ENCODE measurements around the gene DDX60. TPM values are rescaled to one million over a fixed set of nuclear protein-coding genes. Genes with fewer than 3 reads are reported as not detected.

The DDX60 gene, protein sequence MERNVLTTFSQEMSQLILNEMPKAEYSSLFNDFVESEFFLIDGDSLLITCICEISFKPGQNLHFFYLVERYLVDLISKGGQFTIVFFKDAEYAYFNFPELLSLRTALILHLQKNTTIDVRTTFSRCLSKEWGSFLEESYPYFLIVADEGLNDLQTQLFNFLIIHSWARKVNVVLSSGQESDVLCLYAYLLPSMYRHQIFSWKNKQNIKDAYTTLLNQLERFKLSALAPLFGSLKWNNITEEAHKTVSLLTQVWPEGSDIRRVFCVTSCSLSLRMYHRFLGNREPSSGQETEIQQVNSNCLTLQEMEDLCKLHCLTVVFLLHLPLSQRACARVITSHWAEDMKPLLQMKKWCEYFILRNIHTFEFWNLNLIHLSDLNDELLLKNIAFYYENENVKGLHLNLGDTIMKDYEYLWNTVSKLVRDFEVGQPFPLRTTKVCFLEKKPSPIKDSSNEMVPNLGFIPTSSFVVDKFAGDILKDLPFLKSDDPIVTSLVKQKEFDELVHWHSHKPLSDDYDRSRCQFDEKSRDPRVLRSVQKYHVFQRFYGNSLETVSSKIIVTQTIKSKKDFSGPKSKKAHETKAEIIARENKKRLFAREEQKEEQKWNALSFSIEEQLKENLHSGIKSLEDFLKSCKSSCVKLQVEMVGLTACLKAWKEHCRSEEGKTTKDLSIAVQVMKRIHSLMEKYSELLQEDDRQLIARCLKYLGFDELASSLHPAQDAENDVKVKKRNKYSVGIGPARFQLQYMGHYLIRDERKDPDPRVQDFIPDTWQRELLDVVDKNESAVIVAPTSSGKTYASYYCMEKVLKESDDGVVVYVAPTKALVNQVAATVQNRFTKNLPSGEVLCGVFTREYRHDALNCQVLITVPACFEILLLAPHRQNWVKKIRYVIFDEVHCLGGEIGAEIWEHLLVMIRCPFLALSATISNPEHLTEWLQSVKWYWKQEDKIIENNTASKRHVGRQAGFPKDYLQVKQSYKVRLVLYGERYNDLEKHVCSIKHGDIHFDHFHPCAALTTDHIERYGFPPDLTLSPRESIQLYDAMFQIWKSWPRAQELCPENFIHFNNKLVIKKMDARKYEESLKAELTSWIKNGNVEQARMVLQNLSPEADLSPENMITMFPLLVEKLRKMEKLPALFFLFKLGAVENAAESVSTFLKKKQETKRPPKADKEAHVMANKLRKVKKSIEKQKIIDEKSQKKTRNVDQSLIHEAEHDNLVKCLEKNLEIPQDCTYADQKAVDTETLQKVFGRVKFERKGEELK (N-terminal part only)
- total RNA-seq (10 to 100 TPM in 7 of 9 donors, 1 to 10 TPM in 2; 8.0 to 26.2 (median 13.9) TPM), polyA plus RNA-seq (10 to 100 TPM in 1 of 3 donors, 1 to 10 TPM in 2; 2.8 to 12.7 (median 3.0) TPM)
- long read RNA-seq, donor 1, full-length matches to known transcripts = 1 of 1 reads
- long read RNA-seq, donor 1, partial matches to known transcripts = 0 of 1 reads
- long read RNA-seq, donor 1, other reads (novel, unspliced or antisense) = 0 of 1 reads
- long read RNA-seq, donor 2 = 0 reads
- long read RNA-seq, donor 3 = 0 reads
- long read RNA-seq, donor 4 = 0 reads
- long read RNA-seq, donor 5, partial matches to known transcripts = 2 of 3 reads
- long read RNA-seq, donor 5, other reads (novel, unspliced or antisense) = 1 of 3 reads
- long read RNA-seq, donor 6, partial matches to known transcripts = 4 of 6 reads
- long read RNA-seq, donor 6, other reads (novel, unspliced or antisense) = 2 of 6 reads
- long read RNA-seq, donor 7 = 0 reads
- long read RNA-seq, donor 8 = 0 reads
- long read RNA-seq, donor 9, full-length matches to known transcripts = 1 of 1 reads
- long read RNA-seq, donor 9, partial matches to known transcripts = 0 of 1 reads
- long read RNA-seq, donor 9, other reads (novel, unspliced or antisense) = 0 of 1 reads
- long read RNA-seq, donor 10 = 0 reads

GRCh38 chr4:168318266-168318895 lies at the start of gene DDX60:
Gene DDX60, minus strand, starts transcription at chr4:168318752. Its CDS starts 7,493 bp downstream, at chr4:168311259.
- H3K27me3 ChIP-seq = no peaks in the 10 kb centered on the region
- DNase-seq = peak; percentile 69 to 90 (median 79)
- TF ChIP-seq, protein P1, sequence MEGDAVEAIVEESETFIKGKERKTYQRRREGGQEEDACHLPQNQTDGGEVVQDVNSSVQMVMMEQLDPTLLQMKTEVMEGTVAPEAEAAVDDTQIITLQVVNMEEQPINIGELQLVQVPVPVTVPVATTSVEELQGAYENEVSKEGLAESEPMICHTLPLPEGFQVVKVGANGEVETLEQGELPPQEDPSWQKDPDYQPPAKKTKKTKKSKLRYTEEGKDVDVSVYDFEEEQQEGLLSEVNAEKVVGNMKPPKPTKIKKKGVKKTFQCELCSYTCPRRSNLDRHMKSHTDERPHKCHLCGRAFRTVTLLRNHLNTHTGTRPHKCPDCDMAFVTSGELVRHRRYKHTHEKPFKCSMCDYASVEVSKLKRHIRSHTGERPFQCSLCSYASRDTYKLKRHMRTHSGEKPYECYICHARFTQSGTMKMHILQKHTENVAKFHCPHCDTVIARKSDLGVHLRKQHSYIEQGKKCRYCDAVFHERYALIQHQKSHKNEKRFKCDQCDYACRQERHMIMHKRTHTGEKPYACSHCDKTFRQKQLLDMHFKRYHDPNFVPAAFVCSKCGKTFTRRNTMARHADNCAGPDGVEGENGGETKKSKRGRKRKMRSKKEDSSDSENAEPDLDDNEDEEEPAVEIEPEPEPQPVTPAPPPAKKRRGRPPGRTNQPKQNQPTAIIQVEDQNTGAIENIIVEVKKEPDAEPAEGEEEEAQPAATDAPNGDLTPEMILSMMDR (IDR thresholded peaks at IDR 0.05) = peak in 5 of 6 experiments; percentile 39 to 58 (median 46)
- peak; percentile 35 to 50 for TF ChIP-seq POLR2A (IDR thresholded peaks at IDR 0.05)
- H3K9me3 ChIP-seq (replicated peaks in 1 of 3) = no peaks in the 10 kb centered on the region
- WGBS, 4 donors = 0 to 1% (median 1%) methylated on average over 25 to 38 of the region's 38 CpGs
- intact Hi-C loops (cut with DNase I) = no loop called here
- H3K4me3 ChIP-seq = peak within 1 kb of the TSS; percentile 58 to 98 (median 96)
- H3K4me1 ChIP-seq (replicated peaks in 1 of 2) = peaks cover 0 to 10% of the 10 kb centered on the region in 2 donors
- no peaks in the 10 kb centered on the region for H3K36me3 ChIP-seq (replicated peaks in 1 of 2)
- peak within 1 kb of the TSS; percentile 51 to 99 (median 96) for H3K27ac ChIP-seq

- no peak overlapping the region for H3K4me3 ChIP-seq
- TF ChIP-seq, protein P1 (IDR thresholded peaks at IDR 0.05) = no peak
- no peak for TF ChIP-seq POLR2A (IDR thresholded peaks at IDR 0.05)
These were observed 48.5 kb upstream of the DDX60 start for GRCh38 chr4:168367065-168367464.

DNA sequence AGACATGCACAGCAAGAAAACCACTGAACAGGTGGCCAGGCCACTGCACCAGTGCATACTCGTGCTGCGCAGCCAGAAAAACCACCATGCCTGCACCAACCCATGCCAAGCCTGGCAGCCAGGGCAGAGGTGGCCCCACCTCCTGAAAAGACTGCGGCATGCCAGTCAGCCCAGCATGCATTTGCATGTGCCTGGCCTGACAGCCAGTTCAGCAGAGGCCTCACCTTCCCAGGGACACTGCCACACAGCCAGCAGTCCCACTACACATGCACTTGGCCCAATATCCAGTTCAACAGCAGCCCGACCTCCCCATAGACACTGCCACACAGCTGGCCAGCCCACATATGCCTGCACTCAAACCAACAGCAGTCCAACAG lies 43.5 kb upstream of the DDX60 start:
- DNase-seq = no peak
- TF ChIP-seq POLR2A (IDR thresholded peaks at IDR 0.05) = no peak
- TF ChIP-seq, protein P1 (IDR thresholded peaks at IDR 0.05) = no peak
- H3K4me3 ChIP-seq = no peak overlapping the region
- no peaks in the 10 kb centered on the region for H3K4me1 ChIP-seq (replicated peaks in 1 of 2)
- H3K27me3 ChIP-seq = no peaks in the 10 kb centered on the region
- H3K36me3 ChIP-seq (replicated peaks in 1 of 2) = no peaks in the 10 kb centered on the region
- H3K9me3 ChIP-seq (replicated peaks in 1 of 3) = peaks cover 0 to 6% (median 0%) of the 10 kb centered on the region in 3 donors
- WGBS, 4 donors = 70 to 83% (median 73%) methylated on average over 3 to 4 of the region's 4 CpGs
- H3K27ac ChIP-seq = no peak overlapping the region
- intact Hi-C loops (cut with DNase I) = no loop called here

More at GRCh38 chr4:168367065-168367464, 48.5 kb upstream of the DDX60 start:
- intact Hi-C loops (cut with DNase I) = no loop called here
- H3K27ac ChIP-seq = no peak overlapping the region
- WGBS, 4 donors = 92 to 100% (median 95%) methylated on average over 3 of the region's 3 CpGs
- no peaks in the 10 kb centered on the region for H3K27me3 ChIP-seq
- H3K4me1 ChIP-seq (replicated peaks in 1 of 2) = no peaks in the 10 kb centered on the region
- H3K9me3 ChIP-seq (replicated peaks in 1 of 3) = peaks cover 0 to 6% (median 0%) of the 10 kb centered on the region in 3 donors
- H3K36me3 ChIP-seq (replicated peaks in 1 of 2) = no peaks in the 10 kb centered on the region
- no peak for DNase-seq
